ENCODE results near the gene MEI1.

DNA sequence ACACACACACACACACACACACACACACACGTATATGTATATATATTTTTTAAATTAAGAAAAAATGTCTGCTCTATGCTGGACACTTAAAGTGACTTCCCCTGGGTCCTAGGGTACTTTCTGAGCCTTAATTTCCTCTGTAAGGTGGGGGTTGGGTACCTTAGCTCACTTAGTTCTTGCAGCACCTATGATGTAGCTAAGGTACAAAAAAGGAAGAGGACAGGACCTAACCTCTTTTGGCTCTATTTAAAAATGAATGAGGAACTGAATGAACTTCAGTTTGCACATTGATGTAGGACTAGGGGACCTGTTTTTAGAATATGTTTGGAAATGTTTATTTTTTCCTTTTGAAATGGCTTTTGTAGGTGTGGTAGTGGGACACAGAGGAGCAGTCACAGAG lies 144.7 kb downstream of the MEI1 start:
- TF ChIP-seq, protein P1, sequence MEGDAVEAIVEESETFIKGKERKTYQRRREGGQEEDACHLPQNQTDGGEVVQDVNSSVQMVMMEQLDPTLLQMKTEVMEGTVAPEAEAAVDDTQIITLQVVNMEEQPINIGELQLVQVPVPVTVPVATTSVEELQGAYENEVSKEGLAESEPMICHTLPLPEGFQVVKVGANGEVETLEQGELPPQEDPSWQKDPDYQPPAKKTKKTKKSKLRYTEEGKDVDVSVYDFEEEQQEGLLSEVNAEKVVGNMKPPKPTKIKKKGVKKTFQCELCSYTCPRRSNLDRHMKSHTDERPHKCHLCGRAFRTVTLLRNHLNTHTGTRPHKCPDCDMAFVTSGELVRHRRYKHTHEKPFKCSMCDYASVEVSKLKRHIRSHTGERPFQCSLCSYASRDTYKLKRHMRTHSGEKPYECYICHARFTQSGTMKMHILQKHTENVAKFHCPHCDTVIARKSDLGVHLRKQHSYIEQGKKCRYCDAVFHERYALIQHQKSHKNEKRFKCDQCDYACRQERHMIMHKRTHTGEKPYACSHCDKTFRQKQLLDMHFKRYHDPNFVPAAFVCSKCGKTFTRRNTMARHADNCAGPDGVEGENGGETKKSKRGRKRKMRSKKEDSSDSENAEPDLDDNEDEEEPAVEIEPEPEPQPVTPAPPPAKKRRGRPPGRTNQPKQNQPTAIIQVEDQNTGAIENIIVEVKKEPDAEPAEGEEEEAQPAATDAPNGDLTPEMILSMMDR (conservative IDR thresholded peaks at IDR 0.05): no peak
- TF ChIP-seq EZH2 (IDR thresholded peaks at IDR 0.05; ENCODE audit: low read depth): no peak
